Measurements from ENCODE around the gene RAD51C. TPM values are rescaled to one million over a fixed set of nuclear protein-coding genes. Genes with fewer than 3 reads are reported as not detected.
"Not testable (repeated sequence)": the region's sequence is repeated elsewhere in the genome, so short reads cannot be mapped to it uniquely, and the experiment has no call there.

Gene RAD51C
- 37.6 TPM for total RNA-seq
- long read RNA-seq, transcript RAD51C-201 (9 exons, 2,591 nt): major isoform, 8 of 15 reads
- long read RNA-seq, partial matches to known transcripts: 1 of 15 reads
- long read RNA-seq, other reads (novel, unspliced or antisense): 6 of 15 reads

GRCh38 chr17:58692239-58693055, at the start of gene RAD51C:
Gene RAD51C, plus strand, starts transcription at chr17:58692602. Its CDS starts 42 bp downstream, at chr17:58692644.
- H3K27ac ChIP-seq (replicated peaks): peak within 1 kb of the TSS; percentile 86
- peaks cover 22% of the 10 kb centered on the region for H3K36me3 ChIP-seq
- intact Hi-C loops (cut with micrococcal nuclease): no loop called here
- H3K27me3 ChIP-seq (ENCODE audit: low read depth): no peaks in the 10 kb centered on the region
- peak within 1 kb of the TSS; percentile 82 for H3K4me3 ChIP-seq
- H3K4me1 ChIP-seq: peaks cover 23% of the 10 kb centered on the region
- H3K9me3 ChIP-seq (replicated peaks): no peaks in the 10 kb centered on the region
- peak; percentile 9 for TF ChIP-seq CTCF (IDR thresholded peaks at IDR 0.05; ENCODE audit: borderline replicate concordance)
- DNase-seq: peak; percentile 86

- no peak for DNase-seq
- Histone ChIP-seq H3K27me3 (ENCODE audit: low read depth) (no peaks in the 10 kb centered on the region), H3K4me3 (no peak overlapping the region), H3K9me3 (replicated peaks) (no peaks in the 10 kb centered on the region), H3K4me1 (no peaks in the 10 kb centered on the region), H3K27ac (replicated peaks) (no peak overlapping the region), H3K36me3 (no peaks in the 10 kb centered on the region)
- intact Hi-C loops (cut with micrococcal nuclease): no loop called here
- TF ChIP-seq CTCF (IDR thresholded peaks at IDR 0.05; ENCODE audit: borderline replicate concordance): no peak
These were observed 49.3 kb upstream of the RAD51C start for GRCh38 chr17:58643147-58643546.

GRCh38 chr17:58648236-58648635, 44.2 kb upstream of the RAD51C start:
- intact Hi-C loops (cut with micrococcal nuclease): no loop called here
- no peak for TF ChIP-seq CTCF (IDR thresholded peaks at IDR 0.05; ENCODE audit: borderline replicate concordance)
- no peak for DNase-seq
- H3K27ac ChIP-seq (replicated peaks): no peak overlapping the region
- no peaks in the 10 kb centered on the region for H3K27me3 ChIP-seq (ENCODE audit: low read depth)
- H3K9me3 ChIP-seq (replicated peaks): no peaks in the 10 kb centered on the region
- no peak overlapping the region for H3K4me3 ChIP-seq
- no peaks in the 10 kb centered on the region for H3K4me1 ChIP-seq
- no peaks in the 10 kb centered on the region for H3K36me3 ChIP-seq

GRCh38 chr17:58657962-58658803, 34.2 kb upstream of the RAD51C start:
- Histone ChIP-seq H3K4me3 (peak overlapping the region; percentile 67), H3K27ac (replicated peaks) (peak overlapping the region; percentile 83)
- H3K4me1 ChIP-seq; intact Hi-C loops (cut with micrococcal nuclease); DNase-seq; H3K36me3 ChIP-seq; H3K27me3 ChIP-seq (ENCODE audit: low read depth); H3K9me3 ChIP-seq (replicated peaks): not testable (repeated sequence)

- Histone ChIP-seq H3K27me3 (ENCODE audit: low read depth) (no peaks in the 10 kb centered on the region), H3K36me3 (no peaks in the 10 kb centered on the region), H3K9me3 (replicated peaks) (peaks cover 8% of the 10 kb centered on the region), H3K27ac (replicated peaks) (peak overlapping the region; percentile 83), H3K4me1 (peaks cover 8% of the 10 kb centered on the region), H3K4me3 (peak overlapping the region; percentile 67)
- TF ChIP-seq CTCF (IDR thresholded peaks at IDR 0.05; ENCODE audit: borderline replicate concordance): no peak
- DNase-seq: peak; percentile 54
- intact Hi-C loops (cut with micrococcal nuclease): no loop called here
These were observed 33.3 kb upstream of the RAD51C start for GRCh38 chr17:58658804-58659713.

GRCh38 chr17:58659714-58660084, 32.7 kb upstream of the RAD51C start:
- DNase-seq; H3K27me3 ChIP-seq (ENCODE audit: low read depth); H3K36me3 ChIP-seq; H3K9me3 ChIP-seq (replicated peaks); H3K4me1 ChIP-seq; intact Hi-C loops (cut with micrococcal nuclease): not testable (repeated sequence)
- Histone ChIP-seq H3K4me3 (peak overlapping the region; percentile 67), H3K27ac (replicated peaks) (peak overlapping the region; percentile 83)
